HepG2 (cell line): Measurements from ENCODE around the gene PRPF38A. TPM values are rescaled to one million over a fixed set of nuclear protein-coding genes. Genes with fewer than 3 reads are reported as not detected.

Experiments used
- ATAC-seq: fragments of 200-7000 bp; cut with Tn5 transposase; 3 replicates; pipeline ENCODE4 v1.9.1; 2020; ENCODE audit warnings: mild to moderate bottlenecking, moderate library complexity
- BruUV-seq: library from RNA; stranded (reverse); fragments of 400-500 nt; replicated peaks from 2 replicates; lab custom pipeline; 2021; lab: Mats Ljungman, UMichigan
- CTCF ChIA-PET: fragments of 300-600 bp; formaldehyde crosslinking; extraction: SDS; loops from one replicate; lab custom pipeline; 2021; ENCODE audit warnings: low total read pairs, inconsistent platforms, low intra/inter-chr PET ratio; lab: Yijun Ruan, JAX
- POLR2A ChIA-PET: fragments of 350-600 bp; sonication (Branson Sonifier 250); formaldehyde crosslinking; loops from one replicate; lab custom pipeline; 2020; ENCODE audit warnings: antibody characterized with exemption, inconsistent platforms; lab: Yijun Ruan, JAX
- DNase-seq: peaks from one replicate; pipeline ENCODE4 v3.0.0-alpha.2; 2015; ENCODE audit warnings: low spot score
- FAIRE-seq: peaks from 3 replicates; lab custom pipeline; 2011; peaks lifted over from hg19 to GRCh38; lab: Jason Lieb, UNC
- H2AFZ ChIP-seq: one replicate; pipeline ENCODE4 v1.6.1; 2011; ENCODE audit warnings: low read length, inconsistent platforms
- H3K27ac ChIP-seq: fragments of 300-600 bp; 3 replicates; pipeline ENCODE4 v1.8.0; 2011; ENCODE audit warnings: mixed run types, mild to moderate bottlenecking, mixed read lengths, low read length, inconsistent platforms; ENCODE audit not compliant: insufficient read depth; ENCODE audit errors: extremely low read length
- H3K27me3 ChIP-seq, 2 experiments: fragments of 200-600 bp in 1 of 2; 2 replicates in 1 of 2; 3 replicates in 1 of 2; pipeline versions ENCODE4 v1.6.0 to v1.8.0; 2011; ENCODE audit warnings: low read length in 2 of 2, mild to moderate bottlenecking in 2 of 2, moderate library complexity in 2 of 2, inconsistent platforms in 1 of 2; ENCODE audit not compliant: insufficient read depth in 2 of 2, control insufficient read depth in 1 of 2
- H3K36me3 ChIP-seq, 2 experiments: fragments of 200-600 bp in 1 of 2; replicated peaks in 1 of 2; 2 replicates in 1 of 2; 3 replicates in 1 of 2; pipeline versions ENCODE4 v1.5.1 to v1.8.0; 2011; ENCODE audit warnings: low read length in 2 of 2, inconsistent platforms in 1 of 2; ENCODE audit not compliant: insufficient read depth in 2 of 2, control insufficient read depth in 1 of 2
- H3K4me1 ChIP-seq: 2 replicates; pipeline ENCODE4 v1.5.1; 2012; ENCODE audit warnings: low read length, inconsistent platforms; ENCODE audit not compliant: insufficient read depth
- H3K4me2 ChIP-seq: 2 replicates; pipeline ENCODE4 v1.6.0; 2011; ENCODE audit warnings: low read depth, low read length, inconsistent platforms
- H3K4me3 ChIP-seq, 3 experiments: fragments of 200-600 bp in 1 of 3; sonication (generic), shearing (Covaris generic) in 1 of 3; replicated peaks in 1 of 3; 2 replicates each; pipeline ENCODE4 v1.5.1; 2011 to 2016; ENCODE audit warnings: low read length in 3 of 3, inconsistent platforms in 2 of 3, low read depth in 2 of 3, mild to moderate bottlenecking in 2 of 3, control low read depth in 1 of 3, mixed read lengths in 1 of 3; ENCODE audit not compliant: insufficient read depth in 1 of 3
- H3K79me2 ChIP-seq: one replicate; pipeline ENCODE4 v1.6.1; 2011; ENCODE audit warnings: low read length, inconsistent platforms; ENCODE audit not compliant: insufficient read depth
- H3K9ac ChIP-seq: 2 replicates; pipeline ENCODE4 v1.6.0; 2011; ENCODE audit warnings: mild to moderate bottlenecking, low read depth, low read length, inconsistent platforms; ENCODE audit not compliant: insufficient read depth
- H3K9me3 ChIP-seq: 2 replicates; pipeline ENCODE4 v1.5.1; 2012; ENCODE audit warnings: mild to moderate bottlenecking, low read length
- H4K20me1 ChIP-seq: 2 replicates; pipeline ENCODE4 v1.6.0; 2011; ENCODE audit warnings: inconsistent platforms, mild to moderate bottlenecking, low read length, moderate library complexity; ENCODE audit not compliant: insufficient read depth
- CC2D1A ChIP-seq: sonication (generic); formaldehyde crosslinking; IDR thresholded peaks from 2 replicates; pipeline ENCODE4 v1.8.1; 2023; ENCODE audit warnings: mild to moderate bottlenecking, missing genetic modification reagents
- CENPT ChIP-seq: sonication (generic); formaldehyde crosslinking; IDR thresholded peaks from 2 replicates; pipeline ENCODE4 v1.8.0; 2022; ENCODE audit warnings: low read depth, mild to moderate bottlenecking, moderate library complexity, missing genetic modification reagents
- CHCHD3 ChIP-seq: sonication (generic); formaldehyde crosslinking; IDR thresholded peaks from 2 replicates; pipeline ENCODE4 v1.8.0; 2022; ENCODE audit warnings: mild to moderate bottlenecking, missing genetic modification reagents, moderate library complexity
- DPF2 ChIP-seq: sonication (generic); formaldehyde crosslinking; IDR thresholded peaks from 2 replicates; pipeline ENCODE4 v1.4.0; 2020; ENCODE audit warnings: mild to moderate bottlenecking, low read depth, missing genetic modification reagents, borderline replicate concordance
- EHMT2 ChIP-seq: fragments of 200-600 bp; sonication (generic); IDR thresholded peaks from 2 replicates; pipeline ENCODE4 v1.7.0; 2017; ENCODE audit warnings: antibody characterized with exemption, low read depth, low read length, borderline replicate concordance
- NFIC ChIP-seq: IDR thresholded peaks from 2 replicates; pipeline ENCODE4 v1.6.1; 2012; ENCODE audit warnings: mild to moderate bottlenecking, low read length, inconsistent platforms
- PITX1 ChIP-seq: sonication (generic); formaldehyde crosslinking; IDR thresholded peaks from 2 replicates; pipeline ENCODE4 v1.5.1; 2020; ENCODE audit warnings: mild to moderate bottlenecking, missing genetic modification reagents
- POLR2AphosphoS5 ChIP-seq: IDR thresholded peaks from 2 replicates; pipeline ENCODE4 v1.6.1; 2012; ENCODE audit warnings: low read depth, low read length
- PRPF4 ChIP-seq: fragments of 200-400 bp; formaldehyde crosslinking; IDR thresholded peaks from 2 replicates; pipeline ENCODE4 v1.6.1; 2016; ENCODE audit warnings: low read length, low read depth; ENCODE audit not compliant: poor library complexity, severe bottlenecking
- ZFX ChIP-seq: sonication (generic); formaldehyde crosslinking; IDR thresholded peaks from 2 replicates; pipeline ENCODE4 v1.4.0; 2020; ENCODE audit warnings: mild to moderate bottlenecking, low read depth, missing genetic modification reagents, moderate library complexity
- ZNF225 ChIP-seq: sonication (generic); formaldehyde crosslinking; IDR thresholded peaks from 2 replicates; pipeline ENCODE4 v1.4.0; 2020; ENCODE audit warnings: mild to moderate bottlenecking, missing genetic modification reagents
- ZNF549 ChIP-seq: sonication (generic); formaldehyde crosslinking; IDR thresholded peaks from 2 replicates; pipeline ENCODE4 v1.5.0; 2020; ENCODE audit warnings: missing genetic modification reagents
- ZNF552 ChIP-seq: sonication (generic); formaldehyde crosslinking; IDR thresholded peaks from 2 replicates; pipeline ENCODE4 v1.9.0; 2022; ENCODE audit warnings: missing genetic modification reagents, mild to moderate bottlenecking, borderline replicate concordance
- in situ Hi-C: cut with HindIII; loops from 2 replicates; pipeline ENCODE4 v1.10.0; 2017; ENCODE audit warnings: low pct_unique_long_range_greater_than_20kb; ENCODE audit not compliant: extremely low pct_ligation_motif_present
- intact Hi-C: fragments of 100-400 bp; cut with micrococcal nuclease; formaldehyde crosslinking; loops from one replicate; pipeline ENCODE4 v1.10.0; 2022; ENCODE audit not compliant: unreplicated experiment
- polyA plus RNA-seq, 8 experiments: library from polyadenylated mRNA; depleted of rRNA in 3 of 8; stranded (reverse) in 7 of 8; unstranded in 1 of 8; fragments of >200 nt; fragmentation: Illumina TruSeq in 4 of 8; extraction: Trizol in 4 of 8; gene quantifications; 2 replicates each; pipeline versions ENCODE4 v1.2.1 to v1.2.3, GENCODE V29; 2011 to 2016; ENCODE audit warnings: low read depth in 4 of 8, missing spikeins in 1 of 8, mixed read lengths in 1 of 8; ENCODE audit not compliant: insufficient read depth in 1 of 8
- total RNA-seq, 5 experiments: library from RNA; depleted of rRNA; stranded (reverse); fragments of >200 nt; fragmentation: Illumina TruSeq; extraction: Trizol; gene quantifications; 2 replicates each; pipeline ENCODE4 v1.2.3, GENCODE V29; 2016; ENCODE audit warnings: low read depth in 1 of 5
- TF ChIP-seq, protein P1 (sequence below): sonication (generic); formaldehyde crosslinking; IDR thresholded peaks from 2 replicates; pipeline ENCODE4 v1.5.0; 2020; ENCODE audit warnings: missing genetic modification reagents
- TF ChIP-seq, protein P2 (sequence below): sonication (generic); formaldehyde crosslinking; IDR thresholded peaks from 2 replicates; pipeline ENCODE4 v1.4.0; 2020; ENCODE audit warnings: missing genetic modification reagents, mild to moderate bottlenecking, borderline replicate concordance
- TF ChIP-seq, protein P3 (sequence below): sonication (generic); formaldehyde crosslinking; IDR thresholded peaks from 2 replicates; pipeline ENCODE4 v1.8.0; 2022; ENCODE audit warnings: mild to moderate bottlenecking, missing genetic modification reagents
- TF ChIP-seq, protein P4 (sequence below): IDR thresholded peaks from 2 replicates; pipeline ENCODE4 v1.6.1; 2016; ENCODE audit warnings: low read depth, borderline replicate concordance

PRPF38A gene
- total and polyA plus RNA-seq, 2 of the 13 experiments (the other 11 are each of a cell fraction or from before 2014, with no cell fraction given), result 18.3 to 45.5 TPM

DNA sequence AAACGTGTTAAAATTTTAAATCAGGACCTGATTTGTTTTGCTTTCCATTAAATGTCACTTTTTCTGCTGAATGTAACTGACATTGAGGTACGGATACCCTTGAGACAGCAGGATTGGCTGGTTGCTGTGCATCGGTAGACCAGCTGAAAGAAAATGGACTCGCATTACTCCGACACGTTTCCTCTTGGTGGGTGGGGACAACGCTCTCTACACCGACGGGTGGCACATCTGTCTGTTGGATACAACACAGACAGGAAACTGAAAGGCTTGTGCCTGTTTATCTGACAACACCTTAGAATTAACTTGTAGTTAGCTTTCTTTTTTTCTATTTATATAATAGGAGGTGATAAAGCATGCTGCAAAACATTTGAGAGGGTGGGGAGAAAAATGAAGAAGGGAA is 19.4 kb downstream of the PRPF38A start (continued):
- TF ChIP-seq, protein P1, sequence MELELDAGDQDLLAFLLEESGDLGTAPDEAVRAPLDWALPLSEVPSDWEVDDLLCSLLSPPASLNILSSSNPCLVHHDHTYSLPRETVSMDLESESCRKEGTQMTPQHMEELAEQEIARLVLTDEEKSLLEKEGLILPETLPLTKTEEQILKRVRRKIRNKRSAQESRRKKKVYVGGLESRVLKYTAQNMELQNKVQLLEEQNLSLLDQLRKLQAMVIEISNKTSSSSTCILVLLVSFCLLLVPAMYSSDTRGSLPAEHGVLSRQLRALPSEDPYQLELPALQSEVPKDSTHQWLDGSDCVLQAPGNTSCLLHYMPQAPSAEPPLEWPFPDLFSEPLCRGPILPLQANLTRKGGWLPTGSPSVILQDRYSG (CRISPR knock-in tag), result no peak
- TF ChIP-seq CHCHD3 (CRISPR knock-in tag) (no peak), NFIC (no peak), PITX1 (CRISPR knock-in tag) (no peak), ZNF552 (CRISPR knock-in tag) (no peak)
- TF ChIP-seq, protein P2, sequence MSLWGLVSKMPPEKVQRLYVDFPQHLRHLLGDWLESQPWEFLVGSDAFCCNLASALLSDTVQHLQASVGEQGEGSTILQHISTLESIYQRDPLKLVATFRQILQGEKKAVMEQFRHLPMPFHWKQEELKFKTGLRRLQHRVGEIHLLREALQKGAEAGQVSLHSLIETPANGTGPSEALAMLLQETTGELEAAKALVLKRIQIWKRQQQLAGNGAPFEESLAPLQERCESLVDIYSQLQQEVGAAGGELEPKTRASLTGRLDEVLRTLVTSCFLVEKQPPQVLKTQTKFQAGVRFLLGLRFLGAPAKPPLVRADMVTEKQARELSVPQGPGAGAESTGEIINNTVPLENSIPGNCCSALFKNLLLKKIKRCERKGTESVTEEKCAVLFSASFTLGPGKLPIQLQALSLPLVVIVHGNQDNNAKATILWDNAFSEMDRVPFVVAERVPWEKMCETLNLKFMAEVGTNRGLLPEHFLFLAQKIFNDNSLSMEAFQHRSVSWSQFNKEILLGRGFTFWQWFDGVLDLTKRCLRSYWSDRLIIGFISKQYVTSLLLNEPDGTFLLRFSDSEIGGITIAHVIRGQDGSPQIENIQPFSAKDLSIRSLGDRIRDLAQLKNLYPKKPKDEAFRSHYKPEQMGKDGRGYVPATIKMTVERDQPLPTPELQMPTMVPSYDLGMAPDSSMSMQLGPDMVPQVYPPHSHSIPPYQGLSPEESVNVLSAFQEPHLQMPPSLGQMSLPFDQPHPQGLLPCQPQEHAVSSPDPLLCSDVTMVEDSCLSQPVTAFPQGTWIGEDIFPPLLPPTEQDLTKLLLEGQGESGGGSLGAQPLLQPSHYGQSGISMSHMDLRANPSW (CRISPR knock-in tag), result no peak

DNA sequence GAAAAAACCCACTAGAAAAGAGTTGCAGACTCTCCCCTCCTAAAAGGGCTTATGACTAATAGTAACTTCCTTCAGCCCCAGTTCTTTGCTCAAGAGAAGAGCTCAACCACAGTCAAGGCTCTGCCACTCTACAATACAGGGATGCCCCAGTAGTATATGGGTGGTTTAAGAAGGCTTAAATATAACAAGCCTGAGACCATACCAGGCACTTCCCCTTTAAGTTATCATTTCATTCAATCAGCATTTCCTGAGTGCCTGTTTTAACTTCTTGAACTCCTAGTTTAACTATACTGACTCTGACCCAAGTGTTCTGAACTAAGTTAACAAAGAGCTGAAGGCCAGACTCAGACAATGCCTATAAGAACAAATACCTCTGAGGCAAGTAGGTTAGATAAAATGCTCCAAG is 19.8 kb downstream of the PRPF38A start:
- H3K36me3 ChIP-seq, result peaks cover 3 to 45% of the 10 kb centered on the region in 2 experiments

More for the DNA sequence above, 19.8 kb downstream of the PRPF38A start:
- FAIRE-seq (no peak), ATAC-seq (no peak), DNase-seq (no peak)
- Histone ChIP-seq H3K4me3 (no peak overlapping the region), H3K27ac (no peak overlapping the region), H3K9me3 (no peaks in the 10 kb centered on the region), H3K79me2 (no peaks in the 10 kb centered on the region), H3K27me3 (no peaks in the 10 kb centered on the region), H2AFZ (no peak overlapping the region), H3K4me2 (no peak overlapping the region), H4K20me1 (no peaks in the 10 kb centered on the region), H3K9ac (no peak overlapping the region), H3K4me1 (no peaks in the 10 kb centered on the region)
- CTCF ChIA-PET, result no interaction called here
- in situ Hi-C loops, result no loop called here
- TF ChIP-seq, protein P3, sequence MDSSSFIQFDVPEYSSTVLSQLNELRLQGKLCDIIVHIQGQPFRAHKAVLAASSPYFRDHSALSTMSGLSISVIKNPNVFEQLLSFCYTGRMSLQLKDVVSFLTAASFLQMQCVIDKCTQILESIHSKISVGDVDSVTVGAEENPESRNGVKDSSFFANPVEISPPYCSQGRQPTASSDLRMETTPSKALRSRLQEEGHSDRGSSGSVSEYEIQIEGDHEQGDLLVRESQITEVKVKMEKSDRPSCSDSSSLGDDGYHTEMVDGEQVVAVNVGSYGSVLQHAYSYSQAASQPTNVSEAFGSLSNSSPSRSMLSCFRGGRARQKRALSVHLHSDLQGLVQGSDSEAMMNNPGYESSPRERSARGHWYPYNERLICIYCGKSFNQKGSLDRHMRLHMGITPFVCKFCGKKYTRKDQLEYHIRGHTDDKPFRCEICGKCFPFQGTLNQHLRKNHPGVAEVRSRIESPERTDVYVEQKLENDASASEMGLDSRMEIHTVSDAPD (CRISPR knock-in tag), result no peak
- TF ChIP-seq PRPF4, result no peak
- no peak for TF ChIP-seq DPF2 (CRISPR knock-in tag)
- no peak for TF ChIP-seq POLR2AphosphoS5
- no peak for TF ChIP-seq CENPT
- no peak for TF ChIP-seq EHMT2
- no peak for TF ChIP-seq CC2D1A
- no peak for TF ChIP-seq ZFX (CRISPR knock-in tag)
- no peak for TF ChIP-seq ZNF549 (CRISPR knock-in tag)
- TF ChIP-seq ZNF225 (CRISPR knock-in tag), result no peak
- TF ChIP-seq, protein P4, sequence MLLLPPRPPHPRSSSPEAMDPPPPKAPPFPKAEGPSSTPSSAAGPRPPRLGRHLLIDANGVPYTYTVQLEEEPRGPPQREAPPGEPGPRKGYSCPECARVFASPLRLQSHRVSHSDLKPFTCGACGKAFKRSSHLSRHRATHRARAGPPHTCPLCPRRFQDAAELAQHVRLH (CRISPR knock-in tag), result no peak
- POLR2A ChIA-PET, result no interaction called here
- BruUV-seq, result no TSS peak
- intact Hi-C loops, result no loop called here
